Stimulated activated CD8-positive, alpha-beta memory T cell treated with anti-CD3 and anti-CD28 coated beads, Interleukin-4, amount 100 ng/mL, for 1 hour (primary cell): ENCODE data around the gene ZNF783.
"Not testable (repeated sequence)": the region's sequence is repeated elsewhere in the genome, so short reads cannot be mapped to it uniquely, and the experiment has no call there.

ENCODE experiments used
- DNase-seq, 2 donors: peaks; one replicate each; pipeline ENCODE4 v3.0.0-alpha.2; 2020; ENCODE audit warnings: low read depth in 2 of 2, low spot score in 1 of 2

ZNF783 gene

DNA sequence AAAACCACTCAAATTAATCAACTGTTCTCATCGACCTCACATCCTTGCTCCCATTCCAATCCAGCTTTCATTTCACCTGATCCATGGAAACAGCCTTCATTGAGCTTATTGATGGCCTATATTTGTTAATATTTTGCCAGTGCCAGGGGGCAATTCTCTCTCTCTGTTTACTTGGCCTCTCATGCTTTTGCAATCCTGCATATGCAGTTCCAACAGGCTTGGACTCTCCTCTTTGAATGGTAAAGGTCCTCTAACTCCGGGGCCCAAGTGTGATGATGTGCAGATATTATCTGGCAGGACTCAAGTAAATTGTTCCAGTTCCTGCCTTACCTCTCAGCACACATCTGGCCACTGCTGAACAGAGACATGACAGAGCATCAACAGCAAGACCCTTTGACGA, 67.3 kb downstream of the ZNF783 start:
- no peak for DNase-seq

DNA sequence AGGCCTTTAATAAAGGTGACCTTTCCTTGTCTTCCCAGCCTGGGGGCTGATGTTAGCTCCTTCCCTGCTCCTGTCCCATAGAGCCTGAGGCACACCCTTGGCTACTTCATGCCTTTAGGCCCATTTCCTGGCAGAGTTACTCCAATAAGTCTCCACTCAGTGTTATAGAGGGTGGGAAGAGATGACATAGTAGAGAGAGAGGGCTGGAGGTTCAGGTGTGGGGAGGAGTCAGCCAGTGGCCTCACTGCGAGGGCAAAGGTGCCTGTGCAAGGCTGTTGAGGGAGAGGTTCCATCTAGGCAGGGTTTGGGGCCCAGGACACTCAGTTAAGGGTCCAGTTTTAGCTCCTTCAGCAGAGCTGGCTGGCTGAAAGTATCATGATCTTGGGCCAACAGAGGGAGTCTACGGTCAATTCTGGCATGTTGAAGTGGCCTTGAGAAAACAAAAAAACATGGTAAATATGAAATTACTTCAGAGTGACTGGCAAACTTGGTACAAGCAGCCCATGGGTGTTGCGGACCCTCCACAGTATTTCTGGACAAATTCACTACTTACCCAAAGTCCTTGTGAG, 67.9 kb downstream of the ZNF783 start:
- no peak for DNase-seq

DNA sequence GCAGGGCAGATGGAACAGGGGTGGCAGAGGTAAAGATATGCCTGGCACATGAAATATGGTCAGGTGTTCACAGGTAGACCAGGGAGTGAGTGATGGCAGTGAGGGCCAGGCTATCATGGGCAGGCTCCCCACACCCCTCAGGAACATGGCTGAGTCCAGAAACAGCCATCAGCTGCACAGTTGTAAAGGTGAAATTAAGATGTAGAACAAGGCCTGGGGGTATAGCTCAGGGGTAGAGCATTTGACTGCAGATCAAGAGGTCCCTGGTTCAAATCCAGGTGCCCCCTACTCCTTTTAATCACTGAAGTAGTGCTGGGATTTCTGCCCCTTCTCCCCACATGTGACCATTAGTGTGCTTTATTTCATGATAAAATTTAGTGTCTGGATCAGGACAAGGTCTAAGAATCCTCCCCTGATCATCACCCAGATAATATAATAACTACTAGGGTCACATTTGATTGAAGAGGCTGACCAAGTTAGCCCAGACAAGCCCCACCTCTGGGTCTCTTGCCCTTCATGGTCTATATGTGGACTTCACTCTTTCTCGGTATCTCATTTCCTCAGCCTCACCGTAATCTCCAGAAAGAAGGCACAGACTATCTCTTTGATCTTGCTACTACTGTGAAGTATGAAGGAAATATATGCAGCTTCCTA, 69.0 kb downstream of the ZNF783 start:
- no peak for DNase-seq

DNA sequence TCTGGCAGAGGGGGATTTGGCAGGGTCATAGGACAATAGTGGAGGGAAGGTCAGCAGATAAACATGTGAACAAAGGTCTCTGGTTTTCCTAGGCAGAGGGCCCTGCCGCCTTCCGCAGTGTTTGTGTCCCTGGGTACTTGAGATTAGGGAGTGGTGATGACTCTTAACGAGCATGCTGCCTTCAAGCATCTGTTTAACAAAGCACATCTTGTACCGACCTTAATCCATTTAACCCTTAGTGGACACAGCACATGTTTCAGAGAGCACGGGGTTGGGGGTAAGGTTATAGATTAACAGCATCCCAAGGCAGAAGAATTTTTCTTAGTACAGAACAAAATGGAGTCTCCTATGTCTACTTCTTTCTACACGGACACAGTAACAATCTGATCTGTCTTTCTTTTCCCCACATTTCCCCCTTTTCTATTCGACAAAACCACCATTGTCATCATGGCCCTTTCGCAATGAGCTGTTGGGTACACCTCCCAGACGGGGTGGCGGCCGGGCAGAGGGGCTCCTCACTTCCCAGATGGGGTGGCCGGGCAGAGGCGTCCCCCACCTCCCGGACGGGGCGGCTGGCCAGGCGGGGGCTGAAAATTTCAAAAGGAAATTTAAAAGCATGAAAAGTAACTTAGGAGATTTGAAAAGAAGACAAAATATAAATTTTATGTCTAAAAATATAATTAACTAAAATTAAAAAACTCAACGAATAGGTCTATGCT, 70.8 kb downstream of the ZNF783 start:
- DNase-seq = not testable (repeated sequence)

DNA sequence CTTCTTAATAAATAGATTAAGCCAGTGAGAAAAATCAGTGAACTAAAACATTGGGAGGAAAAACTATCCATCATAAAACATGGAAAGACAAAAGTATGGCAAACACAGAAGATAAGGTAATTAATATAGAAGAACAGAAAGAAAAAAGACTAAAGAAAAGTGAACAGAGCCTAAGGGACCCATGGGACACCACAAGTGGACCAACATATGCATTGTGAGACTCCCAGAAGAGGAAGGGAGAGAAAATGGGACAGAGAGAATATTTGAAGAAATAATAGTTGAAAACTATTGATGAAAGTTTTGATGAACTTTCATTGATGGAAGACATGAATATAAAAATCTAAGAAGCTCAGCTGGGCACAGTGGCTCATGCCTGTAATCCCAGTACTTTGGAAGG, 71.3 kb downstream of the ZNF783 start:
- DNase-seq = no peak

DNA sequence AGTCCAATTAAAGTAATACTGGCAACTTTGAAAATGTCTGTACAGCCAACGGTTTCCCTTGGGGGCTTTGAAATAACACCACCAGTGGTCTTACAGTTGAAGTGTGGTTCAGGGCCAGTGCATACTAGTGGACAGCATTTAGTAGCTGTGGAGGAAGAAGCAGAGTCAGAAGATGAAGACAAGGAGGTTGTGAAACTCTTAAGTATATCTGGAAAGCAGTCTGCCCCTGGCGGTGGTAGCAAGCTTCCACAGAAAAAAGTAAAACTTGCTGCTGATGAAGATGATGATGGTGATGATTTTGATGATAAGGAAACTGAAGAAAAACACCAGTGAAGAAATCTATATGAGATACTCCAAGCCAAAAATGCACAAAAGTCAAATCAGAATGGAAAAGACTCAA, 72.2 kb downstream of the ZNF783 start:
- no peak for DNase-seq
